A673 (cell line): ENCODE data around the gene KRTAP5-2.

Source experiments
- CTCF ChIP-seq: fragments of 300-800, 200-600 bp; sonication (generic); conservative IDR thresholded peaks from 2 replicates; pipeline ENCODE4 v1.5.1; 2017; ENCODE audit warnings: low read depth, mild to moderate bottlenecking, antibody characterized with exemption, low read length, moderate library complexity, mixed read lengths
- EZH2 ChIP-seq: fragments of 200-600 bp; sonication (generic); IDR thresholded peaks from 2 replicates; pipeline ENCODE4 v1.6.1; 2017; ENCODE audit warnings: borderline replicate concordance, low read depth, mild to moderate bottlenecking, mixed read lengths, antibody characterized with exemption, low read length; ENCODE audit not compliant: poor library complexity, severe bottlenecking

- no peak for TF ChIP-seq CTCF
- TF ChIP-seq EZH2 = no peak
Measured at GRCh38 chr11:1622086-1622485, 24.0 kb upstream of the KRTAP5-2 start, which contains the start of gene KRTAP5-4.
